NCI-H1930 (cell line): ENCODE measurements around the gene RANBP10.

Experiments used
- DNase-seq, 2 experiments: peaks; one replicate each; lab custom pipeline; 2025; lab: John Stamatoyannopoulos, UW

The RANBP10 gene

DNA sequence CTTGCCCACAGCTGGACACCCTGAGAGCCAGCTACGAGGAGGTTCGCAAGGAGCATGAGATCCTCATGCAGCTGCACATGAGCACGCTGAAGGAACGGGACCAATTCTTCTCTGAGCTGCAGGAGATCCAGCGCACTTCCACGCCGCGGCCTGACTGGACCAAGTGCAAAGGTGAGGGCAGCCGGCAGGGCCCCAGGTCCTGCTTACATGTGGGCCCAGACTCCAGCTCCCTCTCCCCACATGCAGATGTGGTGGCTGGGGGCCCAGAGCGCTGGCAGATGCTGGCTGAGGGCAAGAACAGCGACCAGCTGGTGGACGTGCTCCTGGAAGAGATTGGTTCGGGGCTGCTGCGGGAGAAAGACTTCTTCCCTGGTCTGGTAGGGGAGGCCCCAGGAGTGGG is 19.5 kb upstream of the RANBP10 start:
- DNase-seq, result no peak

DNA sequence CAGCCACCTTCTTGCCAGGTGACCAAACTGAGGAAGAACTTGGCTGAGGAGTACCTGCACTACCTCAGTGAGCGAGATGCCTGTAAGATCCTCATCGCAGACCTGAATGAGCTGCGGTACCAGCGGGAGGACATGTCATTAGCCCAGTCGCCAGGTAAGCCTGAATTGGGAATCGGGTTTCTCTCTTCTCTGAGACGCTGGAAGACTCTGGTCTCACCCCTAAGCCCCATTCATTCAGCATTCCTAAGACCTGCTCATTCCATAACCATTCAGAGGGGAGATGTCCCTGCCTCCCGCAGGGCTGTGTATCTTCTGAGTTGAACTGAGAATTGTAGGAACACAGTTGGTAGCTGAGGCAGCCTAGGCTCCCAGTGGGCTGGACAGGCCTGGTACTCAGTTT is 18.8 kb upstream of the RANBP10 start:
- DNase-seq, result no peak

DNA sequence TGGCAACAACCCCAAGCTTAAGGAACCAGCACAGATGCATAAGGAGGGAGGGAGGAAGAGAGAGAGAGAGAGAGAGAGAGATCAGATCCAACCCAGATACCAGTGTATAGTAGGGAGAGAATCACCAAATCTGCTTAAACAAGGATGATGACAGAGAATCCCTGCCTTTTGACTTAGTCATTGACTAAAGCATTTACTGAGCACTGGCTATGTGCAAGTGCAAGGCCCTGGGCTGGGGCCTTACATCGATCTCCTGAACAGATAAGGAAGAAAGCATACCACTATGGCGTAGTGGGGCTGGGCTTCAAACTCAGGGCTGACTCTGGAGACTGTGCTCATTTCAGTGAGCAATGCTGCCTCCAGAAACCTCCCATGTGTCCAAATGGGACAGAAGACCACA is 16.2 kb upstream of the RANBP10 start:
- DNase-seq, result no peak

DNA sequence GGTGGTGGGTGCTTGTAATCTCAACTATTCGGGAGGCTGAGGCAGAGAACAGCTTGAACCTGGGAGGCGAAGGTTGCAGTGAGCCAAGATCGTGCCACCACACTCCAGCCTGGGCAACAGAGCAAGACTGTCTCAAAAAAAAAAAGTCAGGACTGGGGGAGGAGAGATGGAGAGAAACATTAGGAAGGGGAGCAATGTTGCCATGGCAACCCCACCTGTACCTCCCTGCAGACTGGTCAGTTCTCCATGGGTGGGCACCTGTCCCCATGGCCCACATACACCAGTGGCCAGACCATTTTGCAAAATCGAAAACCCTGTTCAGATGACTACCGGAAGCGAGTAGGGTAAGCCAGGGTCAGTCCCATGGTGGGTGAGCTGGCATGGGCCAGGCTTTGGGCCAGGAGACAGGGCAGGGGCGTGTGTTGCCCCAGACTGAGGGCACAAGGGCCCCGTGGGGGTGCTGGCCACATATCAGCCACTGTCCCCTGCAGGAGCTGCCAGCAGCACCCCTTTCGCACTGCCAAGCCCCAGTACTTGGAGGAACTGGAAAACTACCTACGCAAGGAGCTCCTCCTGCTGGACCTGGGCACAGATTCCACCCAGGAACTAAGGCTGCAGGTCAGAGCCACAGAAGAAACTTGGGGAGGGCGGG is 14.4 kb upstream of the RANBP10 start:
- DNase-seq, result no peak

DNA sequence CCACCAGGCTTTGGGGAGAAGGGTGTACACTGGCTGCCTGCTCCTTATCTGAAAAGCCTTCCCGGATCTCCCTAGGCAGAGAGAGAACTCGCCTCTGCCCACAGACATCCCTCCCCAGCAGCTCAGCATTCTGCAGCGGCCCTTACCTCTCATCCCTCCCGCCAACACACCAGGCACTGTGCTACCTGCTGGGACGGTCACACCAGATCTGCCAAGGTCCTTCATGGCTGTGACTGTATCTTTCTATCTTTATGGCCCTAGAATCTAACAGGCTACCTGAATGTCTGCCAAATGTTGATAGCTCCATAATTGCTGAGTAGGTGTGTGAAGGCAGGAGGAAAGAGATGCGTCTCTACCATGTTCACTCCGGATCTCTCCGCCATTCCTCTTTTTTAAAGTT is 8.2 kb upstream of the RANBP10 start:
- no peak for DNase-seq

DNA sequence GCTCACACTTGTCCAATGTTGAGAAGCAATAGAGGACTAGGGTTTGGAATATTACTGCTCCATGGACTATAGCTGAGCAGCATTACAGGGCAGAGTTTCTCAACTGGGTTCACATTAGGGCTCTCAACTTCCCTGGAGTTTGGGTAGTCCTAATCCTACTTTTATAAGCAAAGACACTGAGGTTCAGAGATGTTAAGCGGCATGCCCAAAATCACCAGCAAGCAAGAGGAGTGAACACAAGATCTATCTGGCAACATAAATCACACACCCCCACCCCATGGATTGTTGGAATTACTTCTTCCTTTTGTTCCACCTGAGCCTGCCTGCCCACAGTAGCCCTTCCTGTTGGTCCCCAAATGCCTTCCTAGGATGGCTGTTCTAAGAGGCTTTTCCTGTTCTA is 5.5 kb upstream of the RANBP10 start:
- DNase-seq, result no peak

DNA sequence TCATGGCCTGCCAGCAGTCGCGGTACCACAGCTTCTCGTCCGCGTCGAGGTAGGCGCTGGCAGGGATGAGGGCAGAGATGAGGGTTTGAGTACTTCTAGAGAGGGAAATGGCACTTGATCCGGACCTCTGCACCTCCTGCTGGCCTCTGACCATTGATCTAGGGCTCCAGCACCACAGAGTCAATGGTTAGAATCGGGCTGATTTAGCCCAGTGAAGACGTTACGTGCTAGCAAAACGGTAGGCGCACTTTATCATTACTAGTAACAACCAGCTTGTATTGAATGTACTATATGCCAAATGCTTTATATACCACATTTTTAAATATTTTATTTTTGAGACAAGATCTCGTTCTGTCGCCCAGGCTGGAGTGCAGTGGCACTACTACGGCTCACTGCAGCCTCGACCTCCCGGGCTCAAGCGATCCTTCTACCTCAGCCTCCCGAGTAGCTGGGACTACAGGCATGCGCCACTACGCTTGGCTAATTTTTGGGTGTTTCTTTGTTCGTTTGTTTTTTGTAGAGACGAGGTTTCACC is 855 bp upstream of the RANBP10 start:
- DNase-seq, result no peak

DNA sequence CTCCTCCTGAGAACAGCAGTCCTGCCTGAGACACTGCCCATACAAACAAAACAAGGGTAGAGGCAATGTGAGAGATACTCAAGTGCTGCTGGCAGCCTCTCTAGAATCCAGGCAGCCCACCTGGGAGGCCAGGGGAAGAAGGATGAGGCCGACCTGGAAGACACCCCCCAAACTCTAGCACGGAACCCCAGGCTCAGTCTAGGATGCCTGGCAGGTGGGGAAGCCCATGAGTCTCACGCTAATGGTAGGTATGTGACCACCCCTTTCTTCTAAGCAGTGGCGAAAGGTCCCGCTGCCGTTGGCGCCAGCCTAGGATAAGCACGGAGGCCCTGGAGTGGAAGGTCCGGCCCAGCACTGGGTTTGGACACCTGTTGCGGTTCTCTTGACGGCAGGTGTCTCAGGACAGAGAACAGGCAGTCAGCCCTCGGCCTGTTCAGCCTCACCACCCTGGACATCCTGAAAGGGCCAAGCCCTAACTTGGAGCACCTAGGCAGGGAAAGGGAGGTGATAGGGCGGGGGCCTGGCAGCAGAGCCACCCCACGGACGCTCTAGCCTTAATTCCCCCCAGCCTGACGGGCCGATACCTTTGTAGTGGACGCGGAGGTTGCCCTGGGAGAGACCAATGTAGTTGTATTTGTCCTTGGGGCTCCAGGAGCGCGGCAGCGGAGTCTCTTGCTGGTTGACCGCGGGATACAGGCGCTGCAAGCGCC is 487 bp downstream of the RANBP10 start:
- DNase-seq, result no peak

DNA sequence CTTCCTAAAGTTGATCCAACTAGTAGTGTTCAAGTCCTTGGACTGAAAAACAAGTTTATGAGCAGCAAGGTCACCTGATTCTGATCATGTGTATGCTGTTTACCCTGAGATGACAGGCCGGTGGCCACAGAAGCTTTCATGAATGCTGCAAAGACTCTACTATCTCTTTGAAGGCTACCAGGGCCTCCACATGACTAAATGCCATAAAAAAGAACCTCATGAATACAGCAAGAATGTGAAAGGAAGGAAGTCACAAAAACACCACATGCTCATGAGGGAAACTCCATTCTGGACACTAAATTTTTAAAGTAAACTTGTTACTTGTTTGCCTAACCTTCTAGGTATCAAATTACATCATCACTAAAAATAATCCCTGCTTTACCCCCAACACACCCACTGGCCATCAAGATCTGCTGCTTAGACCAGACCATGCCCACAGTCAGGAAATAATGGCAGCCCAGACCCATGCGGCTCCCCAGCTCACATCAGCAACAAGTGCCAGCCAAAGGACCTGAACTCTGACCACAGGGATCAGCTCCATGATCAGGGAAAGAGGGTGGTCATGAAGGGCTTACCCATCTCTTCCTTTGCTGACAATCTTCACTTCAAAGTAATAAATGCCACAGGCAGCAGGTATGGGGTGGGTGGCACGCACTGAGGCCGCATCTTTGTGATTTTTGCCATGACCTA is 1.4 kb downstream of the RANBP10 start:
- no peak for DNase-seq

DNA sequence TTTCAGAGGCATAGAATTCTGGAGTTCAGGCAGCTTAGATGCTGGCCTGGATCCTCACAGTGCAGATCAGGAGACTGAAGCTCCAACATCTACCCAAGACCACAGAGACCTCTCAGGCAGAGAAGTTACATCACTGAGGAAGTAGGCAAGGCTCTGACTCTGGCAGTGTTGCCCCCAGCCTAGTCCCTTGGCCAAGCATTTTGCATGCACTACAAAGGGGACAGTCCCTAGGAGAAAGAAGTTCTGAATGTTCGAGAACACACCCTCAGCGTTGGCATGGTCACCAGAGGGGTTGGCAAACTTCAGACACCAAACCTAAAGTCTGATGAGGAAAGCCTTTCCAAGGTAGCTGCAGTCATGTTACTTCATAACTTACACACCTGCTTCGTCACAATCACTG is 2.5 kb downstream of the RANBP10 start:
- no peak for DNase-seq

DNA sequence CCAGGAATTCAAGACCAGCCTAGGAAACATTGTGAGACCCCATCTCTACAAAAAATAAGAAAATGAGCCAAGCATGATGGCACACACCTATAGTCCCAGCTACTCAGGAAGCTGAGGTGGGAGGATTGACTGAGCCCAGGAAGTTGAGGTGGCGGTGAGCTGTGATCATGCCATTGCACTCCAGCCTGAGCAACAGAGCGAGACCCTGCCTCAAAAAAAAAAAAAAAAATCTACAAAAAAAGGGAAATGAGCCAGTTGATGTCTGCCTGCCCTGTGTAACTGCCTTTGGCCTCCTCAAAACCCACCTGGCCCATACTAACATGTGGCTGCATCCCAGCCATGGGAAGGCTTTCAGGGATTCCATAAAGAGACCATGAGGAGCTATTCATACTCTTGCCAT is 4.5 kb downstream of the RANBP10 start:
- DNase-seq, result no peak

DNA sequence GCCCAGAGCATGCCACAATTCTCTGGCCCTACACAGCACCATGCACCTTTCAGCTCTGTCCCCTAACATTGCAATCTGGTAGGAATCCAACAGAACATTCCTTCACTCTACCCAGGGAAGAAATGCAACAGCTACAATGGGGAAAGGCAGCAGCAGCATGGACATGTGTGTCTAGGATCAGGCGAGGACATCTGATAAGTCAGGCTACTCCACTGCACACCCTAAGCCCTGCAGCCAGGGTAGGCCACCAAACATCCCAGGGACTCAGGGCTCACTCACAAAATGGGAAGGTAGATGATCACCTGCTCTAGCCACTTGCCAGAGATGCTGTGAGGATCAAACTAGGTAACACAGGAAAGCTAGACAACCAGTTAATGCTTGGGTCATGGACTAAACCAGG is 5.1 kb downstream of the RANBP10 start:
- DNase-seq, result no peak

DNA sequence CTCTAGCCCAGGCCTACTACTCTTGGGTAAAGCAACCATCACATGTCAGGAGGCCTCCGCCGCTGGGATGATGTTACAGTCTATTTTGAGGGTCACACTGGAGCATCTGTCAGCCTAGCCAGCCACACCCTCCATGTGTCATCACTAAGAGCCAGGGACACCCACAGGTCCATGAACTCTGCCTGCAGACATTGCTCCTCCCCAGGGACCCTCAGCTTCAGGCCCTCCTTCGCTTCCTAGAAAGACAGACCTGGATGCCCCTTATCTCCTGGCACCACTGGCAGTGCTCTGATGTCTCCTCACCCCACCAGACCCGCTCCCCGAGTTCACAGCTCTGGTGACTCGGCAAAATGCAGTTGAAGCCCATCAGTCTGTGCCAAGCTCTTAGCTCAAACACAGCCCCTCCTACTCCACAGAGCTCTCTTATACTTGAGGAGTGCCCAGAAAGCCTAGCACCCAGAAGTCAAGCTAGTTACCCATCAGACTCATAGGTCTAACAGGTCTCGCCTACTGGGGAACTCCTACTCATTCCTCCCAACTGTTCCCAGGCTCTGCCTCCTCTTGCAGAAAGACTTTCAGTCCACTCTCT is 5.9 kb downstream of the RANBP10 start:
- no peak for DNase-seq

DNA sequence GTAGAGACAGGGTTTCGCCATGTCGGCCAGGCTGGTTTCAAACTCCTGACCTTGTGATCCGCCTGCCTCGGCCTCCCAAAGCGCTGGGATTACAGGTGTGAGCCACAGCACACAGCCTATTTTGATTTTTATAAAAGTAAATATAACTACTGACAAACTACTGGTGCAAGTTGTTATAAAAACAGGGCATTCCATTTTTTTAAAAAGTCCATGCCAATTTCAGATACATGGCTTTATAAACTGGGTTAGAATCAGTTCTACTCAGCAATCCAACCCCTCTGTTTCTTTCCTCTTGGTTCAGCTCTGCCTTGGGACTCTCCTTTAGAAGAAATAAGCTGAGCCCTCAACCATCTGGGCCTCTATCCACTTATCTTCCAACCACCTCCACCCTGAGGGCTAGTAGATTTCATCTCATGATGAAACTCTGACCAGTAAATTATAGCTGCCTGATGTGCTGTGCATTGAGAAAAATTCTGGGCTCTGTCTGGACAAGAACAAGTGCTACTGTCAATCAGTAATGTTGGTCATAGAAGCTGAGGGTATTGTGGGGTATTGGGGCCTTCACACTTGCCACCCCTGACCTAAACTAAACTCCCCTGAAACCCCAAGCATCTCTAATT is 10.2 kb downstream of the RANBP10 start:
- no peak for DNase-seq

DNA sequence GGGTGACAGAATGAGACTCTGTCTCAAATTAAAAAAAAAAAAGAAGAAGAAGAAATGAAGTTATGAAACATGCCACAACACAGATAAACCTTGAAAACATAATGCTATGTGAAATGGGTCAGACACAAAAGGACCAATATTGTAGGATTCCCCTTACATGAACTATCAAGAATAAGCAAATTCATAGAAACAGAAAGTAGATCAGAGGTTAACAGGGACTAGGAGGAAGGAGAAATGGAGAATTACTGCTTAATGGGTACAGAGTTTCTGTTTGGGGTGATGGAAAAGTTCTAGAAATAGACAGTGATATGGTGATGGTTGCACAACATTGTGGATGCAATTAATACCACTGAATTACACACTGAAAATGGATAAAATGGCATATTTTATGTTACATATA is 16.3 kb downstream of the RANBP10 start:
- no peak for DNase-seq

DNA sequence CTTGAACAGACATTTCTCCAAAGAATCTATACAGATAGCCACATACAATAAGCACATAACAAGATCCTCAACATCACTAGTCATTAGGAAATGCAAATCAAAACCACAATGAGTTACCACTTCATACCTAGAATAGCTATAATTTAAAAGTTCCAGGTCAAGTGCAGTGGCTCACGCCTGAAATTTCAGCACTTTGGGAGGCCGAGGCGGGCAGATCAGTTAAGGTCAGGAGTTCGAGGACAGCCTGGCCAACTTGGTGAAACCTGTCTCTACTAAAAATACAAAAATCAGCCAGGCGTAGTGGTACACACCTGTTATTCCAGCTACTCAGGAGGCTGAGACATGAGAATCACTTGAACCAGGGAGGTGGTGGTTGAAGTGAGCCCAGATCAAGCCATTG is 19.9 kb downstream of the RANBP10 start:
- DNase-seq, result no peak

DNA sequence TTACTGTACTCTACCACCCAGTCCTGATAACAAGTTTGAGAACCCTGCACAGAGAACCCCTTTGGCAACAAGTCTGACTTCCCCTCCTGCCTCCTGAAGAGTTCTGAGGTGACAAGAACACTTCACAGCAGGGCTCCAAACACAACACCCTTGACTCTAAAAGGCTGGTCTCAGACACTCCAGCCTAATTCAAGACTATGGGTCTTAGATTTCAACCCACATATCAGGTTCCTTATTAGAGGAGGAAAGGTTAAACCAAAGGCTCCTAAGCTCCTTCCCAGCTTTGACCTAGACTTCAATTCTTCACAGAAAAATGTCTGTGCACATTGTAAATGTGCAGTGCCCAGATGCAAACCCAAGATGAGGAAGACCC is 23.0 kb downstream of the RANBP10 start:
- no peak for DNase-seq

DNA sequence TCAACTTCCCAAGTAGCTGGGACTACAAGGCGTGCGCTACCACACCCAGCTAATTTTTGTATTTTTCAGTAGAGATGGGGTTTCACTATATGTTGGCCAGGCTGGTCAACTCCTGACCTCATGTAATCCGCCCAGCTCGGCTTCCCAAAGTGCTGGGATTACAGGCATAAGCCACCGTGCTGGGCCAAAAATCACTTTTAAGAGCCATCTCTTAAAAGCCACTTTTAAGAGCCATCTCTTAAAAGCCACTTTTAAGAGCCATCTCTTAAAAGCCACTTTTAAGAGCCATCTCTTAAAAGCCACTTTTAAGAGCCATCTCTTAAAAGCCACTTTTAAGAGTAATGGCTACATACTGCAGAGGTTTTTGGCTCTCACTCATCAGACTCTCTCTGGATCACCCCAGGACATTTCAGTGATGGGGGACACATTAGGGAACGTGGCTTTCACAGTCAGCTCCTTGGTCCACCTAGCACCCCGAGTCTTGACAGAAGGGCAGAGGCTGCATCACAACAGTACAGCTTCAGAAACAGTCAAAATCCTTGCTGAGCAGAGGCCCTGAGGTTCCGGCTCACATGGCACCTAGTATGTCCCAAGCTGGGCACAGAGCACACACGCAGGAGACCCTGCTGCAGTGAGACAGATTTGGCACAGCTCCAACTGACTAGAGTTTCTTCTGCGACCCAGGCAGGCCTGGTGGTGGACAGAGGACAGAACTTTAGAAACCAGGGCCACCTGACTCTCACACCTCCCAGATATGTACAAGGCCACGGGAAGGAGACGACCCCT is 23.6 kb downstream of the RANBP10 start:
- DNase-seq, result no peak

DNA sequence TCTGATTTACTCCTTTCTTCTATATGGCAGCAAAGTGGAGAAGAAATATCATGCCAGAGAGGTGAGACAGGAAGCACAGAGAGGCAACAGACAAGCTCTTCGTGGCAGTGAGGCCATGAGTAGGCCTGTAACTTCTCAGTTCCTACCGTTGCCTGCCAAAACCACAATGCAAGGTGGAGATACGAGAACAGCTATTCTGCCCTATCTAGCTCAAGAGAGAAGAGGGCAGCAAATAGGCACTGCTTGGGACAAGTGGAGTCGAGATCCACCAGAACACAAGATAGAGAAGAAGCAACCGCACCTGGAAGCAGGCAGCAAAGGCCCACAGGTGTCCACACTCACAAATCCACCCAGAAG is 24.8 kb downstream of the RANBP10 start:
- DNase-seq, result no peak

DNA sequence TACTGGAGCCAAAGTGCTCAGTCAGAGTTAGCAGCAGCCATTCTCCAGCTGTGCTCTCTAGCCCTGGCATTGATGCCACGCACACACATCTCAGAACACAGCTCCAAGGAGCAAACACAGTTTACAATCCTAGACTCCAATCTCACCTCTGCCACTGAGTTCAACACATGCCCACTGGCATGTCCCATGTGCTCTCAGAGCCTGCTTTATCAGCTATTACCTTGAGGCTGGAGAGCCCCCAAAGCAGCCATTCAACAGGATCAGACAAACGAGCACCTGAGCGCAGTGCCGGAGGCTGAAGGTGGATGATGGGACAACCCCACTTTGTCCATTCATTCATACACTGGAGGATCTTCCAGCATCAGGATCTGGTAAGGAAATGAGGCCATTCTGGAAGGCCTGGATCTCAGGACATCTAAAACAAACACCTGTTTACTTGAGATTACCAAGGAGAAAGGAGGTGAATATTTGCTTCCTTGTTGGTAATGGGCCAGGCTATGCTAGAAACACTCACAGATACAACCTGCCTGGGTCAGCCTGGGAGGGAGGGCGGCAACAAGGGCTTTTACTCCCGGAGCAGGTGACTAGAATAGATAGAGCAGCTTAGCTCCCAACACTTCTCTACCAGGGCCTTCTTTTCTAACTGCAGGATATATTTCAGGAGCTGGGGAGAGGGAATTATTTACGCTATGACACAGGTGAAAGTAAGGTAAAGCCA is 25.4 kb downstream of the RANBP10 start:
- no peak for DNase-seq
